ENCODE measurements around the gene EDIL3. TPM values are rescaled to one million over a fixed set of nuclear protein-coding genes. Genes with fewer than 3 reads are reported as not detected.

Gene EDIL3
- total and polyA plus RNA-seq, 2 of the 13 experiments (the other 11 are each of a cell fraction or from before 2014, with no cell fraction given): 0.01 TPM; not detected in 1

GRCh38 chr5:84299959-84300358 lies 84.7 kb downstream of the EDIL3 start (continued):
- TF ChIP-seq E2F2 (CRISPR knock-in tag; IDR thresholded peaks at IDR 0.05; ENCODE audit: borderline replicate concordance) (no peak), PAX8 (CRISPR knock-in tag; IDR thresholded peaks at IDR 0.05; ENCODE audit: borderline replicate concordance) (no peak), SRSF1 (optimal IDR thresholded peaks at IDR 0.05; ENCODE audit: low read depth, low read length) (no peak), ZFP62 (CRISPR knock-in tag; IDR thresholded peaks at IDR 0.05) (no peak), ZNF790 (CRISPR knock-in tag; IDR thresholded peaks at IDR 0.05; ENCODE audit: borderline replicate concordance) (no peak), ZNF430 (CRISPR knock-in tag; IDR thresholded peaks at IDR 0.05) (no peak), IRF1 (CRISPR knock-in tag; IDR thresholded peaks at IDR 0.05; ENCODE audit: low read depth) (no peak), TARDBP (CRISPR knock-in tag; IDR thresholded peaks at IDR 0.05) (no peak), ARNT (IDR thresholded peaks at IDR 0.05) (no peak), TCF7 (IDR thresholded peaks at IDR 0.05; ENCODE audit: low read depth) (no peak), DBP (CRISPR knock-in tag; IDR thresholded peaks at IDR 0.05; ENCODE audit: not compliant biosample characterization) (no peak), NR2F6 (IDR thresholded peaks at IDR 0.05) (no peak), NR2F6 (CRISPR knock-in tag; IDR thresholded peaks at IDR 0.05) (no peak), ZNF260 (CRISPR knock-in tag; IDR thresholded peaks at IDR 0.05; ENCODE audit: borderline replicate concordance, low read depth) (no peak)

Measured in HepG2 (cell line).